D721Med (cell line): ENCODE data around the gene DIDO1.
"Not testable (repeated sequence)": the region's sequence is repeated elsewhere in the genome, so short reads cannot be mapped to it uniquely, and the experiment has no call there.

Experiments used
- DNase-seq: peaks from one replicate; pipeline ENCODE4 v3.0.0; 2011; ENCODE audit warnings: low spot score; ENCODE audit not compliant: insufficient read length
- FAIRE-seq: peaks from 2 replicates; lab custom pipeline; 2011; peaks lifted over from hg19 to GRCh38; lab: Jason Lieb, UNC
- CTCF ChIP-seq: IDR thresholded peaks from 2 replicates; pipeline ENCODE4 v1.5.1; 2012; ENCODE audit warnings: mild to moderate bottlenecking, control low read depth; ENCODE audit not compliant: insufficient read depth; ENCODE audit errors: missing control alignments

DIDO1 gene

GRCh38 chr20:62961799-62962198 lies 35.5 kb upstream of the DIDO1 start:
- FAIRE-seq, result no peak
- DNase-seq, result no peak
- TF ChIP-seq CTCF, result no peak

DNA sequence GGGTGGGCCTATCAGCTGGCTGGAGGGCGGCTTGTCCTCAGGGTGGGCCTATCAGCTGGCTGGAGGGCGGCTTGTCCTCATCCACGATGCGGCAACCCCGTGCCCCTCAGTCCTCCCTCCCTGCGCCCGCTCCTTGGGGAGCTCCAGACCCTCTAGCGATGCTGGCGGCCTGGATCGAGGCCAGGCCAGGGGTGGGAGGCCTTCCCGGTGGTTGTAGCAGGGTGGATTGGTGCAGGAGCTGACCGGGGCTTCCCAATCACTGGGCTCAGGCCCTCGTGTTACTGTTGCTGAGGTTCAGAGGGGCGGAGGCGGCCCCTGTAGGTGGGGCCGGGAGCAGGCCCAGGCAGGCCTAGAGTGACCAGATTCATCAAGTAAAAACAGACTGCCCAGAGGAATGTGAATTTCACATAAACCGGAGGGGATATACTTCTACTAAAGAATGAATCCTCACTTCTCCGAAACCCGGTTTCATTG lies 35.0 kb upstream of the DIDO1 start:
- TF ChIP-seq CTCF, result no peak
- DNase-seq (no peak), FAIRE-seq (no peak)

GRCh38 chr20:62960446-62961309 lies 34.4 kb upstream of the DIDO1 start:
- DNase-seq, FAIRE-seq: not testable (repeated sequence)

- TF ChIP-seq CTCF, result no peak
- FAIRE-seq (no peak), DNase-seq (no peak)
Observed at GRCh38 chr20:62959998-62960436, 33.7 kb upstream of the DIDO1 start.

- no peak for TF ChIP-seq CTCF
- FAIRE-seq (no peak), DNase-seq (no peak)
Observed at GRCh38 chr20:62959101-62959971, 33.0 kb upstream of the DIDO1 start.

DNA sequence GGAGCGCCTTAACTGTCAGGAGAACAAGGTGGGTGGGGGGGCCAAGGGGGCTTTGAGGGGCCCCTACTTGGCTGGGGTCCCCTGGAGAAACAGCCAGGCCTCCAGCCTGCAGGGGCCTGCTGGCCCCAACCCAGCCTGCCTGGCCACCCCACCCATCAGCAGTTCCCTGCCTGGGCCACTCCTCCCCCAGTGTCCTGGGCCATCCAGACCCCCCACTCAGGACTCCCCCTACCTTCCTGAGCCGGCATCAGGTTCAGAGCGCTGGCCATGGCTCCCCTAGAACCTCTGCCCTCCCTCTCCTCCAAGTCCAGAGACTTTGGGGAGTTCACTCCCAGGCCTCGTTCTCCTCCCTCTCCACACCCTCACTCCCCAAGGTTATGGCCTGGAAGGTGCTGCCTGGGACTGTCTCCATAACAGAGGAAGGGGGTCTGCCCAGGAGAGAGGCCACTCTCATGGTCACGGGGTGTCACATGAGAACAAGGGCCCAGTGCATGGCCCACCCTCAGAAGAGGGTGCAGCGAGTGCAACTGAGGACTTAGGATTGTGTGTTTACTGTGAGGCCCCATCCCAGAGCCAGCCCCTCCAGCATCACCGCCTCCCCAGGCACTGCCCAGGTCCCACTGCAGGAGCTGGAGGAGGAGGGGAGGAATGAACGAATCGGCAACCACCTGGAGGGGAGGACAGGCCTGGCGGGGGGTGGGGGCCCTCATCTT lies 32.2 kb upstream of the DIDO1 start:
- TF ChIP-seq CTCF, result no peak
- DNase-seq (no peak), FAIRE-seq (no peak)
